K562 (cell line): ENCODE data around the gene STIL. TPM values are rescaled to one million over a fixed set of nuclear protein-coding genes. Genes with fewer than 3 reads are reported as not detected.

Experiments
- ARNT ChIP-seq, 2 experiments: fragments of 450-650 bp; IDR thresholded peaks; 2 replicates each; pipeline ENCODE4 v1.6.1; 2016; ENCODE audit warnings: mild to moderate bottlenecking in 1 of 2
- DLX4 ChIP-seq: fragments of 250-450 bp; sonication (Bioruptor Pico); IDR thresholded peaks from 2 replicates; pipeline ENCODE4 v1.6.1; 2021; ENCODE audit warnings: mild to moderate bottlenecking
- EHMT2 ChIP-seq: fragments of 450-650 bp; IDR thresholded peaks from 2 replicates; pipeline ENCODE4 v1.6.1; 2018; ENCODE audit warnings: antibody characterized with exemption
- ESRRA ChIP-seq: fragments of 450-650 bp; IDR thresholded peaks from 2 replicates; pipeline ENCODE4 v1.6.1; 2014; ENCODE audit warnings: low read depth, mild to moderate bottlenecking, moderate library complexity, borderline replicate concordance
- IRF9 ChIP-seq: fragments of 450-650 bp; IDR thresholded peaks from 2 replicates; pipeline ENCODE4 v1.6.1; 2016; ENCODE audit warnings: missing biosample characterization, missing genetic modification characterization
- MCM2 ChIP-seq: fragments of 450-650 bp; IDR thresholded peaks from 2 replicates; pipeline ENCODE4 v1.6.1; 2017; ENCODE audit warnings: low read depth, mild to moderate bottlenecking
- MEF2D ChIP-seq: conservative IDR thresholded peaks from 2 replicates; pipeline ENCODE4 v1.6.1; 2016; ENCODE audit warnings: low read depth, missing genetic modification characterization, missing compliant biosample characterization
- NFYB ChIP-seq: IDR thresholded peaks from 2 replicates; pipeline ENCODE4 v1.6.1; 2011; ENCODE audit warnings: mild to moderate bottlenecking, moderate library complexity; ENCODE audit not compliant: insufficient read length; ENCODE audit errors: extremely low read depth
- POLR2AphosphoS2 ChIP-seq: IDR thresholded peaks from 2 replicates; pipeline ENCODE4 v1.6.1; 2012; ENCODE audit warnings: low read length, improper control_type of control experiment
- RBM22 ChIP-seq: fragments of 200-400 bp; formaldehyde crosslinking; IDR thresholded peaks from 2 replicates; pipeline ENCODE4 v1.6.1; 2018; ENCODE audit warnings: low read length, low read depth; ENCODE audit not compliant: poor library complexity, severe bottlenecking
- RNF219 ChIP-seq: fragments of 250-450 bp; sonication (Bioruptor Pico); IDR thresholded peaks from 2 replicates; pipeline ENCODE4 v1.5.0; 2022; ENCODE audit warnings: mild to moderate bottlenecking
- SETDB1 ChIP-seq: IDR thresholded peaks from one replicate; pipeline ENCODE4 v1.6.1; 2012; ENCODE audit warnings: low read length, control low read depth, inconsistent platforms
- SREBF2 ChIP-seq: sonication (generic); formaldehyde crosslinking; IDR thresholded peaks from 2 replicates; pipeline ENCODE4 v1.4.0; 2020; ENCODE audit warnings: mild to moderate bottlenecking, missing genetic modification reagents
- TFAM ChIP-seq: fragments of 250-450 bp; sonication (Bioruptor Pico); conservative IDR thresholded peaks from 2 replicates; pipeline ENCODE4 v1.5.0; 2021; ENCODE audit warnings: mild to moderate bottlenecking, moderate library complexity
- TSHZ1 ChIP-seq: fragments of 250-450 bp; sonication (Bioruptor Pico); IDR thresholded peaks from 2 replicates; pipeline ENCODE4 v1.4.0; 2020; ENCODE audit warnings: mild to moderate bottlenecking, moderate library complexity
- ZBTB26 ChIP-seq: fragments of 450-650 bp; formaldehyde crosslinking; IDR thresholded peaks from 2 replicates; pipeline ENCODE4 v1.4.0; 2022; ENCODE audit warnings: missing genetic modification characterization
- ZNF449 ChIP-seq: fragments of 250-450 bp; sonication (Bioruptor Pico); IDR thresholded peaks from 2 replicates; pipeline ENCODE4 v1.8.0; 2022; ENCODE audit warnings: moderate library complexity, mild to moderate bottlenecking, inconsistent platforms
- ZNF75A ChIP-seq: fragments of 450-650 bp; formaldehyde crosslinking; IDR thresholded peaks from 2 replicates; pipeline ENCODE4 v1.4.0; 2020; ENCODE audit warnings: mild to moderate bottlenecking
- polyA plus RNA-seq, 8 experiments: library from polyadenylated mRNA; depleted of rRNA in 4 of 8; stranded (reverse) in 5 of 8; unstranded in 3 of 8; fragments of >200 nt; fragmentation: Nextera tagmentation in 2 of 8; fragmentation: Illumina TruSeq in 1 of 8; extraction: Ambion mirVana in 2 of 8; extraction: Trizol in 1 of 8; gene quantifications; 2 replicates each; pipeline versions ENCODE4 v1.2.1 to v1.2.3, GENCODE V29; 2011 to 2014; ENCODE audit warnings: inconsistent platforms in 1 of 8, missing spikeins in 1 of 8
- total RNA-seq, 7 experiments: library from RNA; depleted of rRNA in 6 of 7; stranded (reverse); fragments of >200 nt in 6 of 7; fragmentation: Illumina TruSeq in 2 of 7; extraction: Trizol in 2 of 7; gene quantifications; 2 replicates each; pipeline versions ENCODE4 v1.2.1 to v1.2.3, GENCODE V29; 2011 to 2021; ENCODE audit warnings: low replicate concordance in 1 of 7

The STIL gene
- total and polyA plus RNA-seq, 9 of the 15 experiments (the other 6 are each of a cell fraction or from before 2014, with no cell fraction given), result 10.5 to 77.4 (median 39.6) TPM

- TF ChIP-seq TSHZ1 (CRISPR knock-in tag), result no peak
- TF ChIP-seq DLX4 (CRISPR knock-in tag), result no peak
- peak; percentile 16 to 44; a peak in 1 of 4 replicates for TF ChIP-seq ARNT (IDR thresholded peaks at IDR 0.05)
- peak; percentile 58; the same call in 1 of the 2 replicates for TF ChIP-seq EHMT2
- 0 out of 2 replicates have a peak, but pooled peaks have one; percentile 14 for TF ChIP-seq MEF2D (tag)
- no peak for TF ChIP-seq MCM2
- TF ChIP-seq RBM22, result peak; percentile 24
- peak; percentile 56 for TF ChIP-seq SETDB1
- no peak for TF ChIP-seq IRF9 (tag)
- TF ChIP-seq ZNF449 (CRISPR knock-in tag), result 0 out of 2 replicates have a peak, but pooled peaks have one; percentile 6
- no peak for TF ChIP-seq ZBTB26 (CRISPR knock-in tag)
- no peak for TF ChIP-seq RNF219 (CRISPR knock-in tag)
- TF ChIP-seq ZNF75A, result no peak
- TF ChIP-seq NFYB, result no peak
- peak; percentile 48; the same call in 1 of the 2 replicates for TF ChIP-seq ESRRA
- no peak for TF ChIP-seq POLR2AphosphoS2
- no peak for TF ChIP-seq SREBF2 (CRISPR knock-in tag)
- no peak for TF ChIP-seq TFAM
Observed at GRCh38 chr1:47232187-47232874, 81.6 kb downstream of the STIL start, which contains the start of gene TAL1 (continued).
